HEK293 (cell line): ENCODE measurements around the gene CORO2B.

Experiments used
- CTCF ChIA-PET: fragments of 350-600 bp; formaldehyde crosslinking; extraction: SDS; loops from one replicate; lab custom pipeline; 2021; ENCODE audit warnings: antibody characterized with exemption; lab: Yijun Ruan, JAX
- POLR2A ChIA-PET: fragments of 300-600 bp; formaldehyde crosslinking; extraction: SDS; loops from one replicate; lab custom pipeline; 2020; ENCODE audit warnings: antibody characterized with exemption, inconsistent platforms; lab: Yijun Ruan, JAX
- H3K27ac ChIP-seq: fragments of 200-500 bp; sonication (Bioruptor generic); 2 replicates; pipeline ENCODE4 v1.5.1; 2014; ENCODE audit warnings: low read depth, low read length, control low read depth, inconsistent platforms; ENCODE audit errors: extremely low read depth
- H3K36me3 ChIP-seq, 2 experiments: fragments of 200-500 bp in 1 of 2; sonication (Bioruptor generic) in 1 of 2; 1 replicate in 1 of 2; 2 replicates in 1 of 2; pipeline ENCODE4 v1.5.1; 2014 to 2017; ENCODE audit warnings: inconsistent platforms in 2 of 2, low read length in 2 of 2; ENCODE audit not compliant: control insufficient read depth in 2 of 2, insufficient read depth in 1 of 2
- H3K4me1 ChIP-seq: fragments of 200-500 bp; sonication (Bioruptor generic); 2 replicates; pipeline ENCODE4 v1.5.1; 2014; ENCODE audit warnings: mild to moderate bottlenecking, low read length, inconsistent platforms; ENCODE audit not compliant: control insufficient read depth, insufficient read depth
- H3K4me3 ChIP-seq: 2 replicates; pipeline ENCODE4 v1.5.1; 2011; ENCODE audit warnings: low read depth, mild to moderate bottlenecking, control low read depth, low read length, moderate library complexity
- H3K9me3 ChIP-seq: fragments of 200-500 bp; sonication (Bioruptor generic); 2 replicates; pipeline ENCODE4 v1.5.1; 2014; ENCODE audit warnings: low read depth, low read length, inconsistent platforms; ENCODE audit not compliant: control insufficient read depth, insufficient read depth
- IKZF3 ChIP-seq: fragments of 450-650 bp; IDR thresholded peaks from 2 replicates; pipeline ENCODE4 v1.5.0; 2018; ENCODE audit warnings: missing biosample characterization, mild to moderate bottlenecking, missing genetic modification characterization, moderate library complexity
- INSM2 ChIP-seq: fragments of 450-650 bp; formaldehyde crosslinking; IDR thresholded peaks from 2 replicates; pipeline ENCODE4 v1.5.1; 2016; ENCODE audit warnings: missing biosample characterization, missing genetic modification characterization
- KLF1 ChIP-seq: fragments of 450-650 bp; formaldehyde crosslinking; IDR thresholded peaks from 2 replicates; pipeline ENCODE4 v1.5.1; 2016; ENCODE audit warnings: missing biosample characterization, missing genetic modification characterization
- KLF17 ChIP-seq: fragments of 450-650 bp; formaldehyde crosslinking; IDR thresholded peaks from 2 replicates; pipeline ENCODE4 v1.5.1; 2016; ENCODE audit warnings: missing biosample characterization, missing genetic modification characterization
- OSR2 ChIP-seq: fragments of 450-650 bp; formaldehyde crosslinking; IDR thresholded peaks from 2 replicates; pipeline ENCODE4 v1.5.1; 2016; ENCODE audit warnings: missing biosample characterization, missing genetic modification characterization
- OVOL3 ChIP-seq: fragments of 450-650 bp; formaldehyde crosslinking; IDR thresholded peaks from 2 replicates; pipeline ENCODE4 v1.5.1; 2016; ENCODE audit warnings: missing biosample characterization, missing genetic modification characterization
- REST ChIP-seq: fragments of 450-650 bp; formaldehyde crosslinking; IDR thresholded peaks from 2 replicates; pipeline ENCODE4 v1.5.1; 2016; ENCODE audit warnings: missing biosample characterization, missing genetic modification characterization
- SCRT1 ChIP-seq: fragments of 450-650 bp; formaldehyde crosslinking; IDR thresholded peaks from 2 replicates; pipeline ENCODE4 v1.5.1; 2016; ENCODE audit warnings: missing biosample characterization, missing genetic modification characterization, borderline replicate concordance
- SCRT2 ChIP-seq: fragments of 450-650 bp; formaldehyde crosslinking; IDR thresholded peaks from 2 replicates; pipeline ENCODE4 v1.5.1; 2016; ENCODE audit warnings: missing biosample characterization, missing genetic modification characterization
- ZBTB17 ChIP-seq: fragments of 450-650 bp; formaldehyde crosslinking; IDR thresholded peaks from 2 replicates; pipeline ENCODE4 v1.5.1; 2016; ENCODE audit warnings: missing biosample characterization, missing genetic modification characterization
- ZFHX2 ChIP-seq: fragments of 450-650 bp; formaldehyde crosslinking; conservative IDR thresholded peaks from 2 replicates; pipeline ENCODE4 v1.5.1; 2016; ENCODE audit warnings: missing biosample characterization, missing genetic modification characterization
- ZNF157 ChIP-seq: fragments of 450-650 bp; formaldehyde crosslinking; IDR thresholded peaks from 2 replicates; pipeline ENCODE4 v1.5.1; 2016; ENCODE audit warnings: missing biosample characterization, missing genetic modification characterization
- ZNF175 ChIP-seq: fragments of 450-650 bp; formaldehyde crosslinking; IDR thresholded peaks from 2 replicates; pipeline ENCODE4 v1.5.1; 2016; ENCODE audit warnings: missing biosample characterization, missing genetic modification characterization
- ZNF26 ChIP-seq: fragments of 450-650 bp; formaldehyde crosslinking; IDR thresholded peaks from 2 replicates; pipeline ENCODE4 v1.5.1; 2016; ENCODE audit warnings: missing biosample characterization, missing genetic modification characterization
- ZNF280C ChIP-seq: fragments of 450-650 bp; formaldehyde crosslinking; IDR thresholded peaks from 2 replicates; pipeline ENCODE4 v1.5.1; 2016; ENCODE audit warnings: missing biosample characterization, missing genetic modification characterization
- ZNF335 ChIP-seq: fragments of 450-650 bp; formaldehyde crosslinking; conservative IDR thresholded peaks from 2 replicates; pipeline ENCODE4 v1.5.1; 2016; ENCODE audit warnings: missing biosample characterization, missing genetic modification characterization
- ZNF433 ChIP-seq: fragments of 450-650 bp; formaldehyde crosslinking; IDR thresholded peaks from 2 replicates; pipeline ENCODE4 v1.5.1; 2016; ENCODE audit warnings: missing biosample characterization, missing genetic modification characterization, low read depth
- ZNF514 ChIP-seq: fragments of 450-650 bp; formaldehyde crosslinking; IDR thresholded peaks from 2 replicates; pipeline ENCODE4 v1.5.1; 2016; ENCODE audit warnings: missing biosample characterization, missing genetic modification characterization
- ZNF580 ChIP-seq: fragments of 450-650 bp; formaldehyde crosslinking; IDR thresholded peaks from 2 replicates; pipeline ENCODE4 v1.5.1; 2016; ENCODE audit warnings: missing biosample characterization, missing genetic modification characterization
- ZNF600 ChIP-seq: fragments of 450-650 bp; formaldehyde crosslinking; IDR thresholded peaks from 2 replicates; pipeline ENCODE4 v1.5.1; 2016; ENCODE audit warnings: missing biosample characterization, missing genetic modification characterization
- ZNF624 ChIP-seq: fragments of 450-650 bp; formaldehyde crosslinking; IDR thresholded peaks from 2 replicates; pipeline ENCODE4 v1.5.1; 2017; ENCODE audit warnings: missing biosample characterization, missing genetic modification characterization
- ZNF677 ChIP-seq: fragments of 450-650 bp; IDR thresholded peaks from 2 replicates; pipeline ENCODE4 v1.5.0; 2018; ENCODE audit warnings: missing biosample characterization, mild to moderate bottlenecking, missing genetic modification characterization, moderate library complexity

Gene CORO2B

GRCh38 chr15:68620721-68621527 is 42.1 kb downstream of the CORO2B start (continued):
- no peak for TF ChIP-seq REST (tag by site-specific recombination)
- no peak for TF ChIP-seq ZNF433 (tag by site-specific recombination)
- no peak for TF ChIP-seq INSM2 (tag by site-specific recombination)
- TF ChIP-seq ZNF280C, result no peak
- TF ChIP-seq ZNF514 (tag by site-specific recombination), result no peak

- Histone ChIP-seq H3K27ac (peak overlapping the region; percentile 65), H3K4me3 (no peak overlapping the region), H3K36me3 (no peaks in the 10 kb centered on the region), H3K4me1 (peaks cover 16% of the 10 kb centered on the region), H3K9me3 (no peaks in the 10 kb centered on the region)
- POLR2A ChIA-PET, result interaction anchor here (0.7 kb wide), 1 partner anchor 12 kb away, joined by 8 read pairs; no protein-coding TSS in a partner anchor
- CTCF ChIA-PET, result interaction anchor here (0.7 to 1.4 kb wide), 4 partner anchors 9 to 247 kb away, joined by 4 to 8 read pairs (median 4); no protein-coding TSS in a partner anchor
- TF ChIP-seq ZNF26, result no peak
- TF ChIP-seq ZNF335, result no peak
- no peak for TF ChIP-seq ZNF175 (tag by site-specific recombination)
- TF ChIP-seq ZNF624, result 0 out of 2 replicates have a peak, but pooled peaks have one; percentile 29
These were observed 42.7 kb downstream of the CORO2B start for GRCh38 chr15:68621535-68621934.

GRCh38 chr15:68623301-68623892 is 44.6 kb downstream of the CORO2B start:
- ChIA-PET POLR2A (no interaction called here), CTCF (interaction anchor here (1.1 to 1.8 kb wide), 3 partner anchors 51 to 302 kb away, joined by 3 to 6 read pairs (median 3); no protein-coding TSS in a partner anchor)
- Histone ChIP-seq H3K4me1 (peaks cover 16% of the 10 kb centered on the region), H3K4me3 (no peak overlapping the region), H3K9me3 (no peaks in the 10 kb centered on the region), H3K27ac (no peak overlapping the region), H3K36me3 (no peaks in the 10 kb centered on the region)
- TF ChIP-seq SCRT2 (tag by site-specific recombination) (peak; percentile 81), ZNF600 (no peak), SCRT1 (tag by site-specific recombination) (0 out of 2 replicates have a peak, but pooled peaks have one; percentile 35), KLF17 (tag by site-specific recombination) (peak; percentile 99), ZBTB17 (tag by site-specific recombination) (peak; percentile 82), KLF1 (tag by site-specific recombination) (peak; percentile 98), OVOL3 (no peak), ZNF157 (tag by site-specific recombination) (no peak), ZNF677 (tag by site-specific recombination) (no peak), ZNF580 (no peak), IKZF3 (tag by site-specific recombination) (0 out of 2 replicates have a peak, but pooled peaks have one; percentile 17), ZFHX2 (tag by site-specific recombination) (peak; percentile 60), OSR2 (tag by site-specific recombination) (peak; percentile 78)
